HG03159 (cell line): ENCODE data around the gene KCNK4.

Experiments used
- ATAC-seq: cut with Tn5 transposase; IDR thresholded peaks from one replicate; pipeline ENCODE4 v1.9.1; 2021; ENCODE audit warnings: mild to moderate bottlenecking, moderate library complexity; ENCODE audit not compliant: unreplicated experiment

Gene KCNK4

GRCh38 chr11:64342869-64343745, 52.0 kb downstream of the KCNK4 start:
- ATAC-seq: no peak

DNA sequence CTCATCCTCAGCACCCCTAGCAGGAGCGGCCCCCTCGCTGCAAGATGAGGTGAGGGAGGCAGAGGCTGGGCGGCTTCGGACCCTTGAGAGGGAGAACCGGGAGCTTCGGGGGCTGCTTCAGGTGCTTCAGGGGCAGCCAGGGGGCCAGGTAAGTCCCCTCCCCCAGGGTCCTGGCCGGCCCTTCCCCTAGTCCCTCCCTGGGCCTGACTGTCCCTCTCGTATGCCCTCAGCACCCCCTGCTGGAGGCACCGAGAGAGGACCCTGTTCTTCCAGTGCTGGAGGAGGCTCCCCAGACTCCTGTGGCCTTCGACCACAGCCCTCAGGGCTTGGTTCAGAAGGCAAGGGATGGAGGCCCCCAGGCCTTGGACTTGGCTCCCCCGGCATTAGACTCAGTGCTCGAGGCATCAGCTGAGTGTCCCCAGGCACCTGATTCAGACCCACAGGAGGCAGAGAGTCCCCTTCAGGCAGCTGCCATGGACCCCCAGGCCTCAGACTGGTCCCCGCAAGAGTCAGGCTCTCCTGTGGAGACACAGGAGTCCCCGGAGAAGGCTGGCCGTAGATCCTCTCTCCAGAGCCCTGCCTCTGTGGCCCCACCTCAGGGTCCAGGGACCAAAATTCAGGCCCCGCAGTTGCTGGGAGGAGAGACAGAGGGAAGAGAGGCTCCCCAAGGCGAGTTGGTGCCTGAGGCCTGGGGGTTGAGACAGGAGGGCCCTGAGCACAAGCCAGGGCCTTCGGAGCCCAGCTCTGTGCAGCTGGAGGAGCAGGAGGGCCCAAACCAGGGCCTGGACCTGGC, 52.9 kb downstream of the KCNK4 start:
- no peak for ATAC-seq

GRCh38 chr11:64344787-64345186, 53.7 kb downstream of the KCNK4 start:
- ATAC-seq: no peak

DNA sequence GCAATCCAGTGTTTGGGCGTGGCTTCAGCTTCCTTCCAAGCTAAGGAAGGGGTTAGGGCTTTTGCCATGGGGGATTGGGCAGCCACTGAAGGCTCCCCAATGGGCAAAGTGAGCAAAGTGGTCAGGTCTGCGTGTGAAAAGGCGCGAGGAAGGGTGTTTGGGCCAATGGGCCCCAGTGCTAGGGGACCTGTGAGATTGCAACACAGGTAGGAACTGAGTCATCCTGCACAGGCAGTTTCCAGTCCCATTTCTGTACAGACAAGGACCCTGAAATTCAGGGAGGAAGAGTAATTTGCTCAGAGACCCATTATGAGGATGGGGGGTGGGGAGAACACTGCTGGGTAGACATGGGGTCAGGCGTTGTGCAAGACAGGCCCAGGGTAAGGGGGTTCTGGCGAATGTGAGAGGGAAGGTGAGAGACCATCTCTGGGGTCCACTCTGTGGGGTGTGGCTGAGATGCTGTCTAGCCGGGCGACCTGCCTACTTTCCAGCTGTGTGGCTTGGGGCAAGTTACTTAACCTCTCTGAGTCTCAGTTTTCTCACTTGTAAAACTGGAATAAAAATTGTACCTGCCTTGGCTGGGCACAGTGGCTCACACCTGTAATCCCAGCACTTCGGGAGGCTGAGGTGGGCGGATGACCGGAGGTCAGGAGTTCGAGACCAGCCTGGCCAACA, 56.2 kb downstream of the KCNK4 start:
- ATAC-seq: no peak

- no peak for ATAC-seq
Measured at GRCh38 chr11:64348383-64349024, 57.4 kb downstream of the KCNK4 start.

GRCh38 chr11:64349025-64349387, 57.9 kb downstream of the KCNK4 start:
- ATAC-seq: no peak

DNA sequence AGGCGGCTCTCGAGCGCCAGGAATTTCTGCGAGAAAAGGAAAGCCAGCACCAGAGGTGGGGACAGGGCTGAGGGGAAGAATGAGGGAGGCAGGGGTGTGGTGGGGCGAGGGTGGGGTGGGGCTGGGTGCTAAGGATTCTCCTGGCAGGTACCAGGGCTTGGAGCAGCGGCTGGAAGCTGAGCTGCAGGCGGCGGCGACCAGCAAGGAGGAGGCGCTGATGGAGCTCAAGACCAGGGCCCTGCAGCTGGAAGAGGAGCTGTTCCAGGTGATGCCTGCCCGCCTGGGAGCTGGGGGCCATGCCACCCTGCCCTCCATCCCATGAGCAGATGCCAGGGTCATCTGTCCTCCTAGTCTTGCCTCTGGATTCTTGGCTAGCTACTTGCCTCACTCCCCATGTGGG, 58.3 kb downstream of the KCNK4 start:
- ATAC-seq: no peak
